Peyer's patch (tissue), 4 donors: ENCODE measurements around the gene CNTN5.

ENCODE experiments used
- CTCF ChIP-seq, 6 experiments: fragments of 450-650 bp in 4 of 6; fragments of 200-600 bp in 2 of 6; sonication (generic) in 1 of 6; IDR thresholded peaks; one replicate each; pipeline ENCODE4 v1.5.1; 2017 to 2019; ENCODE audit warnings: antibody characterized with exemption in 6 of 6, mild to moderate bottlenecking in 3 of 6, moderate library complexity in 1 of 6
- POLR2A ChIP-seq, 2 donors: fragments of 450-650 bp; IDR thresholded peaks; one replicate each; pipeline ENCODE4 v1.5.1; 2017; ENCODE audit warnings: antibody characterized with exemption in 2 of 2, mild to moderate bottlenecking in 2 of 2, moderate library complexity in 2 of 2

GRCh38 chr11:99925968-99926367 is 905.2 kb downstream of the CNTN5 start:
- TF ChIP-seq CTCF (IDR thresholded peaks at IDR 0.05), result no peak
- no peak for TF ChIP-seq POLR2A (IDR thresholded peaks at IDR 0.05)
